ENCODE results near the gene TMEM151B.

DNA sequence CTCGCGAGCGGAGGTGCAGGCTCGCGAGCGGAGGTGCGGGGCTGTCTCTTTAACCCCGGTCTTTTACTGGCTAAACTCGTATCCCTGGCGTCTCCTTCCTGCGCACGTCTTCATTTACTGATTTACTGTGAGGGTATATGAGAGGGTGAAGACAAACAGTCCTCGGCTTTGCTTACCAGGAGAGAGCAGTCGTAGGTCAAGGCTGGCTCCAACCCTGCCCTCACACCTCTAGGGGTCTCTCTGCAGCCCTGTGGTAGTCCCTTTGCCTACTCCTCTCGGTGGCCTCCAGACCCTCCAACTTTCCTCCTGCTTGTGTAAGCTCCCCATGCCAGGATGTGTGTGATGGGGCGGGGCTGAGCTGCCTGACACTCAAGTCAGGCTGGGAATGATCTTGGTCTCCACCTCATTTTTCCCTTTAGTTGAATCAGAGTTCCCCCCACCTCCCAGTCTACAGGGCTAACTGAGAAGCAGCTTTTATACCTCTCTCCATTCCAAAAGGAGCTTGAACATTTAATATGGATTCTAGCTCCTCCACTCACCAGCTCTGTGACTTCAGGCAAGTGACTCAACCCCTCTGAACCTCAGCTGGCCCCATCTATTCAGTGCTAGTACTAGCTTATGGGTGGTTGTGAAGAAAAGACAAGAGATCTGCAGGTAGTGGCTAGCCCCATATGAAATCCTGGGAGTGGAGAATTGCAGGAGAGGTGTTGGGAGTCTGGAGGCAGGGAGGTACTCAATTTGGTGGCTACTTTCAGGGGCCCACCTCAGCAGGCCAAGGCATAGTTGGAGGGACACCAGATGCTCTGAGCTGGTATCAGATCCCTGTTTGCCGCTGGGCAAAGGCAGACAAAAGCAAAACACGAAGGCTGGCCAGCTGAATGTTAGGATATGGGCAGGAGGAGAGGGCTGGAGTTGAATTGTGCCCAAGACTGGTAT, 46.0 kb upstream of the TMEM151B start:
- TF ChIP-seq, protein P1, sequence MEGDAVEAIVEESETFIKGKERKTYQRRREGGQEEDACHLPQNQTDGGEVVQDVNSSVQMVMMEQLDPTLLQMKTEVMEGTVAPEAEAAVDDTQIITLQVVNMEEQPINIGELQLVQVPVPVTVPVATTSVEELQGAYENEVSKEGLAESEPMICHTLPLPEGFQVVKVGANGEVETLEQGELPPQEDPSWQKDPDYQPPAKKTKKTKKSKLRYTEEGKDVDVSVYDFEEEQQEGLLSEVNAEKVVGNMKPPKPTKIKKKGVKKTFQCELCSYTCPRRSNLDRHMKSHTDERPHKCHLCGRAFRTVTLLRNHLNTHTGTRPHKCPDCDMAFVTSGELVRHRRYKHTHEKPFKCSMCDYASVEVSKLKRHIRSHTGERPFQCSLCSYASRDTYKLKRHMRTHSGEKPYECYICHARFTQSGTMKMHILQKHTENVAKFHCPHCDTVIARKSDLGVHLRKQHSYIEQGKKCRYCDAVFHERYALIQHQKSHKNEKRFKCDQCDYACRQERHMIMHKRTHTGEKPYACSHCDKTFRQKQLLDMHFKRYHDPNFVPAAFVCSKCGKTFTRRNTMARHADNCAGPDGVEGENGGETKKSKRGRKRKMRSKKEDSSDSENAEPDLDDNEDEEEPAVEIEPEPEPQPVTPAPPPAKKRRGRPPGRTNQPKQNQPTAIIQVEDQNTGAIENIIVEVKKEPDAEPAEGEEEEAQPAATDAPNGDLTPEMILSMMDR (IDR thresholded peaks at IDR 0.05), result no peak
- no peak for TF ChIP-seq POLR2A (IDR thresholded peaks at IDR 0.05)
